Nephron progenitor cell (in vitro differentiated cells): Measurements from ENCODE around the gene YJEFN3.
A peak's percentile ranks its signal among the peaks of the same experiment; 100 is the strongest.

Experiments used
- DNase-seq: peaks from one replicate; pipeline ENCODE4 v3.0.0; 2021
- H3K27ac Mint-ChIP-seq: 2 replicates; pipeline ENCODE4 v1.8.0; 2021; ENCODE audit warnings: mild to moderate bottlenecking, moderate library complexity, mixed read lengths
- H3K27me3 Mint-ChIP-seq: 2 replicates; pipeline ENCODE4 v1.8.0; 2021; ENCODE audit warnings: mild to moderate bottlenecking, low read depth, mixed read lengths; ENCODE audit not compliant: poor library complexity
- H3K36me3 Mint-ChIP-seq: 2 replicates; pipeline ENCODE4 v1.8.0; 2021; ENCODE audit warnings: low read depth, mixed read lengths
- H3K4me1 Mint-ChIP-seq: 2 replicates; pipeline ENCODE4 v1.8.0; 2021; ENCODE audit warnings: mixed read lengths
- H3K4me3 Mint-ChIP-seq: 2 replicates; pipeline ENCODE4 v1.8.0; 2021; ENCODE audit warnings: mild to moderate bottlenecking, moderate library complexity, mixed read lengths
- H3K9me3 Mint-ChIP-seq: 2 replicates; pipeline ENCODE4 v1.8.0; 2021; ENCODE audit warnings: mild to moderate bottlenecking, moderate library complexity, mixed read lengths
- TF ChIP-seq, protein P1 (sequence below): fragments of 200-600 bp; sonication (generic); IDR thresholded peaks from 2 replicates; pipeline ENCODE4 v1.5.0; 2021; ENCODE audit warnings: antibody characterized with exemption

YJEFN3 gene

DNA sequence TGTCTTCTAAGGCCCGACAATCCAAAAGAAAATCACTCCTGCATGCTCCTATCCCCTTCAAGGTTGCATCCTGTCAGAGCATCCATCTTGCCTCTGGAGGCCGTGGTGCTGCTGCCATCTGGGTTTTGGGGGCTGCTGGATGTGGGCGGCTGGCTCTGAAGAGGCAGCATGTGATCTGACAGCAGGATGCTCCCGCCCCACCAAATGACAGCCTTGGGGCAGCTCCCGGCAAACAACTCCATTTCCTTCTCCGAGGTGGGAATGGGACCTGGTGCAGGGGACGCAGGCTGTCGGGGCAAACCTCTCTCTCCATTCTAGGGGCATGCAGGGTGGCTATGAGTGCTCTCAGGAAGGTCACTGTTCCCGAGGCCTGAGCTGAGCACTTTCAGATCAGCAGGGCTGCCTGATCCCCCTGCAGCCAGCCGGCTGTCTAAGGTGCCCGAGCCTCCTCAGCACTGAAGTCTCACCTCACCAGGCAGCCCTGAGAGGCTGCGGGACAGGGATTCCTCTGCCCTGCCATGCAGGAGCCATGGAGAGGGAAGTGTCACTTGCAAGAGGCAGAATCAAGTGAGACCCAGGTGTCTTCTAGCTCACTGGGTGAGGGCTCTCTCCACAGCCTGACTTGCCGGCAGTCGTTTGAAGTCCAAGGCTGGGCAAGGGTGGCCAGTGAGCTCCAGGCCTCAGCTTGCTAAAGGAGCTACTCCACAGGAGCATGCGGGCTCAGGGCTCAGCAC, 42.2 kb upstream of the YJEFN3 start:
- Mint-ChIP-seq H3K4me1 (peaks cover 87% of the 10 kb centered on the region), H3K27me3 (no peaks in the 10 kb centered on the region), H3K27ac (peak overlapping the region; percentile 88), H3K36me3 (peaks cover 4% of the 10 kb centered on the region), H3K4me3 (peak overlapping the region; percentile 23), H3K9me3 (no peaks in the 10 kb centered on the region)
- no peak for DNase-seq
- TF ChIP-seq, protein P1, sequence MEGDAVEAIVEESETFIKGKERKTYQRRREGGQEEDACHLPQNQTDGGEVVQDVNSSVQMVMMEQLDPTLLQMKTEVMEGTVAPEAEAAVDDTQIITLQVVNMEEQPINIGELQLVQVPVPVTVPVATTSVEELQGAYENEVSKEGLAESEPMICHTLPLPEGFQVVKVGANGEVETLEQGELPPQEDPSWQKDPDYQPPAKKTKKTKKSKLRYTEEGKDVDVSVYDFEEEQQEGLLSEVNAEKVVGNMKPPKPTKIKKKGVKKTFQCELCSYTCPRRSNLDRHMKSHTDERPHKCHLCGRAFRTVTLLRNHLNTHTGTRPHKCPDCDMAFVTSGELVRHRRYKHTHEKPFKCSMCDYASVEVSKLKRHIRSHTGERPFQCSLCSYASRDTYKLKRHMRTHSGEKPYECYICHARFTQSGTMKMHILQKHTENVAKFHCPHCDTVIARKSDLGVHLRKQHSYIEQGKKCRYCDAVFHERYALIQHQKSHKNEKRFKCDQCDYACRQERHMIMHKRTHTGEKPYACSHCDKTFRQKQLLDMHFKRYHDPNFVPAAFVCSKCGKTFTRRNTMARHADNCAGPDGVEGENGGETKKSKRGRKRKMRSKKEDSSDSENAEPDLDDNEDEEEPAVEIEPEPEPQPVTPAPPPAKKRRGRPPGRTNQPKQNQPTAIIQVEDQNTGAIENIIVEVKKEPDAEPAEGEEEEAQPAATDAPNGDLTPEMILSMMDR = no peak

DNA sequence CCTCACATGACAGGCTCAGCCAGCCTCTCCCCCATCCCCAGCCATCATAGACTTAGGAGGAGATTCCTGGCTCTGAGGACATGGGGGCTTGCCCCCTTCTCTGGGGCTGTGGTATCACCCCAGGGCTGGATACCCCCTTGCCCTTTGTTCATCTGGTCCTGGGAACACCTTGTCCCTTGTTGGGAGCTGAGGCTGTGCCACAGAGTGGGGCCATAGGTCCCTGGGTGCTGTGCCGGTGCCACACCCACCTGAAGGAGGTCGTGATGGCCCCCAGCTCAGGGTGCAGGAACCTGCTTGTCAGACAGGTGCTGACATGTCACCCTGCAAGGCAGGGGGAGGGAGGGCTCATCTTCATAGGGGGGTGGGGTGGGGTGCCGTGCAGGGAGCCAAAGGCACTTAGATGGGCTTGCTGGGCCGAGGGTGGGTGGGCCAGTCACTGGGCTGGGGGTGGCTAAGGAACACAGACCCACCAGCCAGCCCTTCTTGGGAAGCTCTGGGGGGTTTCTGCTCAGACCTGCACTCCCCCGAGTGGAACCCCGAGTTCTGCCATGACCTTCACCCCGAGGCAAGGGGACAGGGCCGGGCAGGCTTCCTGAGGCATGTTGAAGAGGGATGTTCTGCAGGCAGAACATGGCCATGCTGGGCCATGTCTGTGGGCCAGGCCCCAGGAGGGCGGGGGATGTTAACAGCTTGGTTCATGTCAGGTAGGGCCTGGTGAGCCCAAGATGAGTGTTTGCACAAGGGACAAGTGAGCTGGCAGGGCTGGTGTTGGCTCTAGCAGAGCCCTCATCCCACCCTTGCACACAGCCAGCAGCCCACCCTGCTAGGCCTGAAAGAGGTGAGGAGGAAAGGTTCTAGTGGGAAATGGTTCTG, 41.4 kb upstream of the YJEFN3 start:
- Mint-ChIP-seq H3K27ac (peak overlapping the region; percentile 99), H3K9me3 (no peaks in the 10 kb centered on the region), H3K36me3 (peaks cover 4% of the 10 kb centered on the region), H3K4me1 (peaks cover 79% of the 10 kb centered on the region), H3K27me3 (no peaks in the 10 kb centered on the region), H3K4me3 (peak overlapping the region; percentile 30)
- DNase-seq = no peak
- TF ChIP-seq, protein P1 = no peak

DNA sequence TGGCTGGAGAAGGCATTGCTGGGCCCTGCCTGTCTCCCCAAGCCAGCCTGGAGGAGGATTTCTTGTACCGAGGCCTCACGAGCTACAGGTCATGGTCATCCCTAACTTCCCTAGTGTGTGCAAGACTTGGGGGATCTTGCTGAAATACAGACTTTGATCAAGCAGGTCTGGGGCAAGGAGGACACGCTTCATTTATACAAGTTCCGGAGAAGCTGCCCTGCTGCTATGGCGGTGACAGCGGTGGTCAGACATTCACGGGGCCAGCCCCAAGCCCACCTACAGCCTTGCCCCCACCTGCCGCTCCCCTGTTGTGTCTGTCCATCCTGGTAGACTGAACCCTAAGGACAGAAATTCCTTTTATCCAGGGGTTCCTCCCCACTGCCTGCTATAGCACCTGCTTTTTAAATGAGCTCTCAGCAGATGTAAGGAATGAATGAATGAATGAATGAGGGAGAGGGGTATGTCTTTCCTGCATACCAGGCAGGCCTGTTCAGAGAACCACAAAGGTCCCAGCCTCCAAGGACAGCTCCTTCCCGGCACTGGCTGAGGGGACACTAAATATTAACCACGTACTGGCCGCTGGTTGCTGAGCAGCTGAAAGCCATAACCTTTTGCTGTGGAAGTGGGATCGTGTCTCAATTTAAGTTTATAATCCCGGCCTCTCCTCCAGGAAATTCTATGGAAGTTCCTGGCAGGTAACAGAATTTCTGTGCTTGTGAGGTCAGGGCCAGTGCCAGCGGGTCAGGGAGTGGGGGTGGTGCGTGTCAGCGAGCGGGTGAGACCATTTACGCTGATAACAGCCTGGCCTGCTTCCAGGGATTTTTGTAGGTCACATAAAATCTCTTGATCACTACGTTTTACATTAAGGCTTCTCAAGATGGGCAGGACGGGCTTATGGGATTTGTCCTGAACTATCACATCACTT, 40.5 kb upstream of the YJEFN3 start:
- H3K36me3 Mint-ChIP-seq = peaks cover 2% of the 10 kb centered on the region
- no peaks in the 10 kb centered on the region for H3K27me3 Mint-ChIP-seq
- H3K4me3 Mint-ChIP-seq = peak overlapping the region; percentile 61
- DNase-seq = no peak
- TF ChIP-seq, protein P1 = no peak
- no peaks in the 10 kb centered on the region for H3K9me3 Mint-ChIP-seq
- peaks cover 70% of the 10 kb centered on the region for H3K4me1 Mint-ChIP-seq
- peak overlapping the region; percentile 99 for H3K27ac Mint-ChIP-seq

DNA sequence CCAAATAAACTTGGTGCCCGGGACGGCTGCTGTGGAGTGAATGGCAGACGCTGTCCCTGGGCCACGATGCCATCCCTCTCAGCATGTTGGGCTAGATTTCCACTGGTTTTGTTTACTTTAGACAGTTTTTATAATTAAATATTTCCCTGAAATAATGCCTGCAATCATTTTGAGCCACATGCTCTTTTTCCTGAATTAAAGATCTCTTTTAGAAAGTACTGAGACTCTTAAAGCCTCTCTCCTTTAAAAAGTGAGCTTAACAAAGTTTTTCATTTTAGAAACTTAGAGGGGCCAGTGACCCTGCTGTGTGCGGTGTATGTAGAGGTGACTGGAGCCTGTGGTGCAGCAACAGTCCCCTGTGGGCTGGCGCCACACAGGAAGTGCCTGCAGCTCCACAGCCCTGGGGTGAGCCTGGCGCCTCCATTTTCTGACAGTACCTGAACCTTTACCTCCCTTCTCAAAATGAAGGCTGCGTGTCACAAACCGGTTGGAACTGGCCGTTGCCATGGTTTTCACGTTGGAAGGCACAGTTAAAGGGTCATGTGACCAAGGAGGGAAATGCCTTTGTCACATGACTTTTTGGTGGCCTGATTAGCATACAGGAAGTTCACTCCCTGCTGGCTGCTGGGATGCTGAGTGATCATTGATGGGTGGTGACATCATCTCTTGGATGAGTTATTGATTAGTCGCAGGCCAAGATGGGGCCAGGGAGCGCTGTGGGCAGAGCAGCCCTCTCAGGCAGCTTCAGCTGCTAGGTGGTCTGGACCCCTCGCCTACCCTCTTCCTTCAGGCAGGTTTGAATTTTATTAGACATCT, 39.6 kb upstream of the YJEFN3 start:
- Mint-ChIP-seq H3K27ac (peak overlapping the region; percentile 99), H3K36me3 (no peaks in the 10 kb centered on the region), H3K9me3 (no peaks in the 10 kb centered on the region), H3K27me3 (no peaks in the 10 kb centered on the region), H3K4me1 (peaks cover 62% of the 10 kb centered on the region), H3K4me3 (peak overlapping the region; percentile 61)
- peak; percentile 76 for DNase-seq
- TF ChIP-seq, protein P1 = no peak

DNA sequence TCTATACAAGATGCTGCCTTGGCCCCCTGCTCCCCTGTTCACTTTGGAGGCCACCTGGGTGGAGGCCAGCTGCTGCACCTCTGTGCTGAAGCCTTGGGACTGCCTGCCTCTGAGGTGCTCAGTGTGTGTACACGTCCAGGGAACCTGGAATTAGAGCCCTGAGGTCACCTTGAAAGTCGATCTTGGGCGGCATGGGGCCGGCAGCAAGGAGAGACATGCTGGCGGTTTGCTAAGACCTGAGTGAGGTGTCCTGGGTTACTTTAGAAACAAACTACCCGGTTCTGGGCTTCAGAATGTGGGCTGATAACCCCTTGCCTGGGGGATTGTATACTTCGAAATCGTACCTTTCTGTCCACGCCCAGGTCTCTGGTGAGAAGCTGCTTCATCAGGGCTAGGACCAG, 38.9 kb upstream of the YJEFN3 start:
- Mint-ChIP-seq H3K27me3 (no peaks in the 10 kb centered on the region), H3K9me3 (no peaks in the 10 kb centered on the region), H3K36me3 (peaks cover 3% of the 10 kb centered on the region), H3K27ac (peak overlapping the region; percentile 99), H3K4me3 (peak overlapping the region; percentile 61), H3K4me1 (peaks cover 58% of the 10 kb centered on the region)
- TF ChIP-seq, protein P1 = no peak
- DNase-seq = no peak
